Breast epithelium (tissue), 3 donors: ENCODE results near the gene DEK.

Source experiments
- CTCF ChIP-seq, 3 donors: fragments of 450-650 bp; IDR thresholded peaks; one replicate each; pipeline ENCODE4 v1.5.1; 2016 to 2017; ENCODE audit warnings: antibody characterized with exemption in 3 of 3, mild to moderate bottlenecking in 3 of 3, moderate library complexity in 3 of 3
- POLR2A ChIP-seq: fragments of 450-650 bp; IDR thresholded peaks from one replicate; pipeline ENCODE4 v1.6.1; 2016; ENCODE audit warnings: antibody characterized with exemption, mild to moderate bottlenecking, moderate library complexity
- POLR2AphosphoS5 ChIP-seq, 3 donors: sonication (generic); formaldehyde crosslinking; IDR thresholded peaks; one replicate each; pipeline ENCODE4 v1.6.1; 2017; ENCODE audit warnings: antibody characterized with exemption in 3 of 3

GRCh38 chr6:18240230-18240629, 24.1 kb downstream of the DEK start:
- TF ChIP-seq CTCF (IDR thresholded peaks at IDR 0.05) (no peak), POLR2A (no peak), POLR2AphosphoS5 (IDR thresholded peaks at IDR 0.05) (no peak)
